ENCODE results near the gene LGR4. TPM values are rescaled to one million over a fixed set of nuclear protein-coding genes. Genes with fewer than 3 reads are reported as not detected.

The LGR4 gene
- total and polyA plus RNA-seq, 10 of the 15 experiments (the other 5 are each of a cell fraction or from before 2014, with no cell fraction given) = under 0.01 to 0.64 (median 0.04) TPM; not detected in 5

DNA sequence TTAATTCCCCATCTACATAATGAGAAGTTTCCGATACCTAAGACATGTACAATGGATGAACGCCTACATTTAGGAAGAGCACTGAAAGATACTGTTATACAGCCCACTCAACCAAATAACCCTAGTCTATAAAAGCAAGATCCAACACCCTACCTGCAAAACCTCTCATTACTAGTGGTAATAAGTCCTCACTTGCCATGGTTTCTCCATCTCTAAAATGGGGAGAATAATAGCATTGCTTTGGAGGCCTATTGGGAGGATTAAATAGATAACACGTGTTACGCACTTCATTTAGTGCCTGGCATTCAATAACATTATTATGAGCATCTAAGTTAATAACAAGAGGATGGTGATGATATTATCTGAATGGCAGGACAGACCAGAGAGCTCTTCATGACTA lies 16.9 kb downstream of the LGR4 start (continued):
- TF ChIP-seq, protein P1, sequence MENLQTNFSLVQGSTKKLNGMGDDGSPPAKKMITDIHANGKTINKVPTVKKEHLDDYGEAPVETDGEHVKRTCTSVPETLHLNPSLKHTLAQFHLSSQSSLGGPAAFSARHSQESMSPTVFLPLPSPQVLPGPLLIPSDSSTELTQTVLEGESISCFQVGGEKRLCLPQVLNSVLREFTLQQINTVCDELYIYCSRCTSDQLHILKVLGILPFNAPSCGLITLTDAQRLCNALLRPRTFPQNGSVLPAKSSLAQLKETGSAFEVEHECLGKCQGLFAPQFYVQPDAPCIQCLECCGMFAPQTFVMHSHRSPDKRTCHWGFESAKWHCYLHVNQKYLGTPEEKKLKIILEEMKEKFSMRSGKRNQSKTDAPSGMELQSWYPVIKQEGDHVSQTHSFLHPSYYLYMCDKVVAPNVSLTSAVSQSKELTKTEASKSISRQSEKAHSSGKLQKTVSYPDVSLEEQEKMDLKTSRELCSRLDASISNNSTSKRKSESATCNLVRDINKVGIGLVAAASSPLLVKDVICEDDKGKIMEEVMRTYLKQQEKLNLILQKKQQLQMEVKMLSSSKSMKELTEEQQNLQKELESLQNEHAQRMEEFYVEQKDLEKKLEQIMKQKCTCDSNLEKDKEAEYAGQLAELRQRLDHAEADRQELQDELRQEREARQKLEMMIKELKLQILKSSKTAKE (IDR thresholded peaks at IDR 0.05; ENCODE audit: low read depth, poor library complexity, severe bottlenecking) = no peak
- no peak for TF ChIP-seq ZNF622 (IDR thresholded peaks at IDR 0.05)
- TF ChIP-seq, protein P2, sequence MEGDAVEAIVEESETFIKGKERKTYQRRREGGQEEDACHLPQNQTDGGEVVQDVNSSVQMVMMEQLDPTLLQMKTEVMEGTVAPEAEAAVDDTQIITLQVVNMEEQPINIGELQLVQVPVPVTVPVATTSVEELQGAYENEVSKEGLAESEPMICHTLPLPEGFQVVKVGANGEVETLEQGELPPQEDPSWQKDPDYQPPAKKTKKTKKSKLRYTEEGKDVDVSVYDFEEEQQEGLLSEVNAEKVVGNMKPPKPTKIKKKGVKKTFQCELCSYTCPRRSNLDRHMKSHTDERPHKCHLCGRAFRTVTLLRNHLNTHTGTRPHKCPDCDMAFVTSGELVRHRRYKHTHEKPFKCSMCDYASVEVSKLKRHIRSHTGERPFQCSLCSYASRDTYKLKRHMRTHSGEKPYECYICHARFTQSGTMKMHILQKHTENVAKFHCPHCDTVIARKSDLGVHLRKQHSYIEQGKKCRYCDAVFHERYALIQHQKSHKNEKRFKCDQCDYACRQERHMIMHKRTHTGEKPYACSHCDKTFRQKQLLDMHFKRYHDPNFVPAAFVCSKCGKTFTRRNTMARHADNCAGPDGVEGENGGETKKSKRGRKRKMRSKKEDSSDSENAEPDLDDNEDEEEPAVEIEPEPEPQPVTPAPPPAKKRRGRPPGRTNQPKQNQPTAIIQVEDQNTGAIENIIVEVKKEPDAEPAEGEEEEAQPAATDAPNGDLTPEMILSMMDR (IDR thresholded peaks at IDR 0.05 in 2 of 3, conservative IDR thresholded peaks at IDR 0.05 in 1 of 3; ENCODE audit: control insufficient read depth in 2 of 3, extremely low read depth in 1 of 3, insufficient read depth in 1 of 3, low read depth in 3 of 3, low read length in 3 of 3) = no peak
- TF ChIP-seq, protein P3, sequence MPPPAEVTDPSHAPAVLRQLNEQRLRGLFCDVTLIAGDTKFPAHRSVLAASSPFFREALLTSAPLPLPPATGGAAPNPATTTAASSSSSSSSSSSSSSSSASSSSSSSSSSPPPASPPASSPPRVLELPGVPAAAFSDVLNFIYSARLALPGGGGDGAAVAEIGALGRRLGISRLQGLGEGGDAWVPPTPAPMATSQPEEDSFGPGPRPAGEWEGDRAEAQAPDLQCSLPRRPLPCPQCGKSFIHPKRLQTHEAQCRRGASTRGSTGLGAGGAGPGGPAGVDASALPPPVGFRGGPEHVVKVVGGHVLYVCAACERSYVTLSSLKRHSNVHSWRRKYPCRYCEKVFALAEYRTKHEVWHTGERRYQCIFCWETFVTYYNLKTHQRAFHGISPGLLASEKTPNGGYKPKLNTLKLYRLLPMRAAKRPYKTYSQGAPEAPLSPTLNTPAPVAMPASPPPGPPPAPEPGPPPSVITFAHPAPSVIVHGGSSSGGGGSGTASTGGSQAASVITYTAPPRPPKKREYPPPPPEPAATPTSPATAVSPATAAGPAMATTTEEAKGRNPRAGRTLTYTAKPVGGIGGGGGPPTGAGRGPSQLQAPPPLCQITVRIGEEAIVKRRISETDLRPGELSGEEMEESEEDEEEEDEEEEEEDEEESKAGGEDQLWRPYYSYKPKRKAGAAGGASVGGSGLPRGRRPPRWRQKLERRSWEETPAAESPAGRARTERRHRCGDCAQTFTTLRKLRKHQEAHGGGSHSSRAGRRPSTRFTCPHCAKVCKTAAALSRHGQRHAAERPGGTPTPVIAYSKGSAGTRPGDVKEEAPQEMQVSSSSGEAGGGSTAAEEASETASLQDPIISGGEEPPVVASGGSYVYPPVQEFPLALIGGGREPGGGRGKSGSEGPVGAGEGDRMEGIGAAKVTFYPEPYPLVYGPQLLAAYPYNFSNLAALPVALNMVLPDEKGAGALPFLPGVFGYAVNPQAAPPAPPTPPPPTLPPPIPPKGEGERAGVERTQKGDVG (CRISPR knock-in tag; IDR thresholded peaks at IDR 0.05) = no peak
- no peak for TF ChIP-seq ASH2L (IDR thresholded peaks at IDR 0.05; ENCODE audit: borderline replicate concordance, low read depth)

Data from GM12878 (cell line).